ENCODE results near the gene ALK. TPM values are rescaled to one million over a fixed set of nuclear protein-coding genes. Genes with fewer than 3 reads are reported as not detected.

The ALK gene
- total RNA-seq, 2 donors from 2014 or later = under 0.01 to 0.26 TPM

DNA sequence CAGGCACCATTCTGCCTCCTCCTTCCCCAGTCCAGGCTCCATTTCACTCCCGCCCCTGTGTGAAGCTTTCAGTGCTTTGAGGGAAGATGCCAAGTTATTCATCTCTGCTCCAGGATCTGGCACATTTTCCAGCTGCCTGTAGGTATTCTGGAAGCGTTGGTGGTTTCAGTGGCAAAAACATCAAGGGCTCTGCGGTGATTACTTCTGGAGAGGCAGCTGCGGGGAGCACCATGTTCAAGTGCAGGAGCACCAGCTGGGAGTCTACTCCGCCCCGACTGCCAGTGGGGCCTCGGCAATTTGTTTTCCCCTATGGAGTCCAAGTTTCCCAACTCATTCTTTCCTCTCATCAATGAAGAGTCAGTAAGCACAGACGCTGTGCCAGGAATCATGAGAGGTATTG, 594.5 kb downstream of the ALK start:
- DNase-seq = no peak
- WGBS, 2 donors = 87 to 88% methylated on average over 8 of the region's 8 CpGs
- H3K4me1 ChIP-seq = peaks cover 5% of the 10 kb centered on the region
- ATAC-seq = no peak
- no peak overlapping the region for H3K27ac ChIP-seq
- no peak overlapping the region for H3K4me3 ChIP-seq
- TF ChIP-seq POLR2A (IDR thresholded peaks at IDR 0.05) = no peak
- TF ChIP-seq, protein P1, sequence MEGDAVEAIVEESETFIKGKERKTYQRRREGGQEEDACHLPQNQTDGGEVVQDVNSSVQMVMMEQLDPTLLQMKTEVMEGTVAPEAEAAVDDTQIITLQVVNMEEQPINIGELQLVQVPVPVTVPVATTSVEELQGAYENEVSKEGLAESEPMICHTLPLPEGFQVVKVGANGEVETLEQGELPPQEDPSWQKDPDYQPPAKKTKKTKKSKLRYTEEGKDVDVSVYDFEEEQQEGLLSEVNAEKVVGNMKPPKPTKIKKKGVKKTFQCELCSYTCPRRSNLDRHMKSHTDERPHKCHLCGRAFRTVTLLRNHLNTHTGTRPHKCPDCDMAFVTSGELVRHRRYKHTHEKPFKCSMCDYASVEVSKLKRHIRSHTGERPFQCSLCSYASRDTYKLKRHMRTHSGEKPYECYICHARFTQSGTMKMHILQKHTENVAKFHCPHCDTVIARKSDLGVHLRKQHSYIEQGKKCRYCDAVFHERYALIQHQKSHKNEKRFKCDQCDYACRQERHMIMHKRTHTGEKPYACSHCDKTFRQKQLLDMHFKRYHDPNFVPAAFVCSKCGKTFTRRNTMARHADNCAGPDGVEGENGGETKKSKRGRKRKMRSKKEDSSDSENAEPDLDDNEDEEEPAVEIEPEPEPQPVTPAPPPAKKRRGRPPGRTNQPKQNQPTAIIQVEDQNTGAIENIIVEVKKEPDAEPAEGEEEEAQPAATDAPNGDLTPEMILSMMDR (IDR thresholded peaks at IDR 0.05) = no peak
- no peaks in the 10 kb centered on the region for H3K27me3 ChIP-seq
- no peaks in the 10 kb centered on the region for H3K9me3 ChIP-seq
- no peaks in the 10 kb centered on the region for H3K36me3 ChIP-seq (replicated peaks in 1 of 2; ENCODE audit: insufficient read depth in 1 of 2, low read depth in 2 of 2)
- intact Hi-C loops (cut with DNase I) = no loop called here

DNA sequence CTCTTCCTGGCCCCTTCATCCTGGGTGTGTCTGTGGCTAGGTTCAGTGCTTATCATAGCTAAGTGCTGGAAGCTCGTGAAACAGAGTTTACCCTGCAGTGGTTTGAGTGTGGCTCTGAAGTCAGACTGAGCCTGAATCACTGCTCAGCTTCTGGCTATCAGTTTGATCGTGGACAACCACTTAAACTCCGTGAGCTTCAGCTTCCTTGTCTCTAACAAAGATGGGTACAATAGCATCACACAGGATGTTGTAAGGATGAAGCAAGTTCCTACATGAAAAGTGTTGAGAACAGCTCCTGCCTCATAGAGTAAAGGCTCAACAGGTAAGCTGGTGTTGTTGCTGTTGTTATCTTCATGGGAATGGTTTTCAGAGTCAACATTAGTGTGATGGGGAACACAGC, 595.8 kb downstream of the ALK start:
- Histone ChIP-seq H3K4me1 (peaks cover 5% of the 10 kb centered on the region), H3K27ac (no peak overlapping the region), H3K4me3 (no peak overlapping the region), H3K27me3 (no peaks in the 10 kb centered on the region), H3K9me3 (no peaks in the 10 kb centered on the region), H3K36me3 (replicated peaks in 1 of 2; ENCODE audit: insufficient read depth in 1 of 2, low read depth in 2 of 2) (no peaks in the 10 kb centered on the region)
- no peak for ATAC-seq
- no peak for DNase-seq
- intact Hi-C loops (cut with DNase I) = no loop called here
- no peak for TF ChIP-seq POLR2A (IDR thresholded peaks at IDR 0.05)
- TF ChIP-seq, protein P1 (IDR thresholded peaks at IDR 0.05) = no peak
- WGBS, 2 donors = 76 to 95% methylated on average over 3 of the region's 3 CpGs

DNA sequence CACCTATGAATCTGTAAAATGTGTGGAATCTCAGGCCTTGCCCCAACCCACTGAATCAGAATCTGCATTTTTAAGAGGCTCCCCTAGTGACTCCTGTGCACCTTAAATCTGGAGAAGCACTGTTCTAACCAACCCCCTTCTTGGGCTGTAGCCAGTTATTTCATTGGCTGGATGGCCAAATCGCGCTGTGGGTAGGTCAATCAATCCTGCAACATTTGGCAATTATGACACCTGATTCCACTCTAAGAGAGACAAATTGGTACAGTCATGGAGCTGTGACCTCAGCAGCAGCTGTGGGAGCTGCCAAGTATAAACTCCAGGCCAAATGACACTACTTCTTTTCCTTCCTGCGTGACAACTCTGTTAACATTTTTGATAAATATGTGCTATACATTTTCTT, 597.4 kb downstream of the ALK start:
- Histone ChIP-seq H3K36me3 (replicated peaks in 1 of 2; ENCODE audit: insufficient read depth in 1 of 2, low read depth in 2 of 2) (no peaks in the 10 kb centered on the region), H3K4me1 (peaks cover 5% of the 10 kb centered on the region), H3K27me3 (no peaks in the 10 kb centered on the region), H3K4me3 (no peak overlapping the region), H3K27ac (no peak overlapping the region), H3K9me3 (no peaks in the 10 kb centered on the region)
- 30 to 39% methylated on average over 3 of the region's 3 CpGs for WGBS, 2 donors
- peak; percentile 50 for ATAC-seq
- intact Hi-C loops (cut with DNase I) = no loop called here
- TF ChIP-seq, protein P1 (IDR thresholded peaks at IDR 0.05) = no peak
- TF ChIP-seq POLR2A (IDR thresholded peaks at IDR 0.05) = no peak
- peak in 1 of 4 donors; percentile 16 for DNase-seq

DNA sequence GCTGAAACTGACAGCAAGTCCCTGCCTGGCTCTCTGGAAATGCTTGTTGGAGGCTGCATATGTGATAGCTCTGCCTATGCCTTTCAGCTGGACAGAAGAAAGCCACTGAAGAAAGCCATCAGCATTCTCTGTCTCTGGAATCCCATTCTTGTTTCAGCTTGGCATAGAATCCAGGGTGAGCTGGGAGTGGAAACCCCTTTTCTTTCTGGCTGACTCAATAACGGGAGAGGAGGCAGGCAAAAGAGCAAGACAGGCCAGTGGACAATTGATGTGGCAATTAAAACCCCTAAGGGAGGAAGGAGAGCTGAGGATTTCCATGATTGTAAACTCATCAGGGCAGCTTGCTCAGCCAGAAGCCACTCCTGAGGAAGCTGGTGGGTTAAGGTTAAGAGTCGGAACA, 598.1 kb downstream of the ALK start:
- WGBS, 2 donors = 81 to 82% methylated on average over 2 of the region's 2 CpGs
- intact Hi-C loops (cut with DNase I) = no loop called here

DNA sequence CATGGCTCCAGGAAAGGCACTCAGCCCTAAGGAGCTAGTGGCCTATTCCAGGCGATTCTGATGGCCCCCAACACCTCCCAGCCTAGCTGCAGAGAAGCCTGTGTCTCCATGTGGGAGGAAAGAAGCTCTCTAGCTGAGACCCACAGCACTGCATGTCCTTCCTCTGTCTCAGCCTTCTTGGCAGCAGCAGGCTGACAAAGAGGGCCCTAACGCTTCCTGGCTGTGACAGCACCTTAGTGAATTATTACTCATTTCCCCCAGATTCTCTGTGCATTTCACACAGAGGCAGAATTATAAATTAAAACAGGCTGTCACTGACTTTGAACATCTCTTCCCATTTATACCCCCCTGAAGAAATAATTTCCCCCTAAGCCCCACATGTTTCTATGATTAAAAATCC, 599.4 kb downstream of the ALK start:
- intact Hi-C loops (cut with DNase I) = no loop called here
- no peak for TF ChIP-seq POLR2A (IDR thresholded peaks at IDR 0.05)
- TF ChIP-seq, protein P1 (IDR thresholded peaks at IDR 0.05) = no peak
- H3K4me3 ChIP-seq = no peak overlapping the region
- no peaks in the 10 kb centered on the region for H3K36me3 ChIP-seq (replicated peaks in 1 of 2; ENCODE audit: insufficient read depth in 1 of 2, low read depth in 2 of 2)
- DNase-seq = no peak
- H3K4me1 ChIP-seq = peaks cover 10% of the 10 kb centered on the region
- WGBS, 2 donors = 50 to 68% methylated on average over 2 of the region's 2 CpGs
- H3K9me3 ChIP-seq = no peaks in the 10 kb centered on the region
- no peak for ATAC-seq
- H3K27me3 ChIP-seq = no peaks in the 10 kb centered on the region
- H3K27ac ChIP-seq = peak overlapping the region in 1 of 4 donors; percentile 4

More for the DNA sequence above, 598.1 kb downstream of the ALK start:
- no peaks in the 10 kb centered on the region for H3K36me3 ChIP-seq (replicated peaks in 1 of 2; ENCODE audit: insufficient read depth in 1 of 2, low read depth in 2 of 2)
- H3K27ac ChIP-seq = no peak overlapping the region
- no peak for DNase-seq
- no peak overlapping the region for H3K4me3 ChIP-seq
- TF ChIP-seq, protein P1 (IDR thresholded peaks at IDR 0.05) = no peak
- TF ChIP-seq POLR2A (IDR thresholded peaks at IDR 0.05) = no peak
- H3K4me1 ChIP-seq = peaks cover 5% of the 10 kb centered on the region
- H3K9me3 ChIP-seq = no peaks in the 10 kb centered on the region
- no peak for ATAC-seq
- H3K27me3 ChIP-seq = no peaks in the 10 kb centered on the region
